ENCODE results near the gene AFF2. TPM values are rescaled to one million over a fixed set of nuclear protein-coding genes. Genes with fewer than 3 reads are reported as not detected.
A peak's percentile ranks its signal among the peaks of the same experiment; 100 is the strongest.

AFF2 gene
- total RNA-seq, 3 donors from 2014 or later: 4.6 to 41.0 (median 5.7) TPM

- H3K27me3 ChIP-seq: peaks cover 0 to 9% of the 10 kb centered on the region in 2 donors
- no peak for TF ChIP-seq CTCF (IDR thresholded peaks at IDR 0.05)
- TF ChIP-seq POLR2A (IDR thresholded peaks at IDR 0.05): no peak
- no peak for TF ChIP-seq POLR2AphosphoS5 (IDR thresholded peaks at IDR 0.05)
Observed at GRCh38 chrX:148474030-148474429, 26.4 kb upstream of the AFF2 start.

GRCh38 chrX:148492057-148492456 lies 8.4 kb upstream of the AFF2 start:
- intact Hi-C loops (cut with DNase I; ENCODE audit: low total_unique reads): no loop called here
- no peak overlapping the region for H3K4me3 ChIP-seq
- TF ChIP-seq CTCF (IDR thresholded peaks at IDR 0.05): no peak
- no peak for TF ChIP-seq POLR2AphosphoS5 (IDR thresholded peaks at IDR 0.05)
- TF ChIP-seq POLR2A (IDR thresholded peaks at IDR 0.05): no peak
- no peak for DNase-seq (ENCODE audit: low spot score in 2 of 2)
- H3K36me3 ChIP-seq: no peaks in the 10 kb centered on the region
- H3K4me1 ChIP-seq: no peaks in the 10 kb centered on the region
- no peaks in the 10 kb centered on the region for H3K9me3 ChIP-seq
- H3K27ac ChIP-seq: no peak overlapping the region
- H3K27me3 ChIP-seq: peaks cover 0 to 10% of the 10 kb centered on the region in 2 donors

More at GRCh38 chrX:148474030-148474429, 26.4 kb upstream of the AFF2 start:
- Histone ChIP-seq H3K4me1 (no peaks in the 10 kb centered on the region), H3K36me3 (no peaks in the 10 kb centered on the region), H3K27ac (no peak overlapping the region), H3K9me3 (no peaks in the 10 kb centered on the region), H3K4me3 (no peak overlapping the region)
- no peak for DNase-seq (ENCODE audit: low spot score in 2 of 2)
- intact Hi-C loops (cut with DNase I; ENCODE audit: low total_unique reads): no loop called here

- no peaks in the 10 kb centered on the region for H3K9me3 ChIP-seq
- intact Hi-C loops (cut with DNase I; ENCODE audit: low total_unique reads): no loop called here
- peaks cover 0 to 15% of the 10 kb centered on the region in 2 donors for H3K27me3 ChIP-seq
- no peak for TF ChIP-seq POLR2AphosphoS5 (IDR thresholded peaks at IDR 0.05)
- TF ChIP-seq POLR2A (IDR thresholded peaks at IDR 0.05): no peak
- TF ChIP-seq CTCF (IDR thresholded peaks at IDR 0.05): no peak
- DNase-seq (ENCODE audit: low spot score in 2 of 2): no peak
- H3K36me3 ChIP-seq: no peaks in the 10 kb centered on the region
- no peaks in the 10 kb centered on the region for H3K4me1 ChIP-seq
- no peak overlapping the region for H3K27ac ChIP-seq
- H3K4me3 ChIP-seq: no peak overlapping the region
Observed at GRCh38 chrX:148495176-148495575, 5.2 kb upstream of the AFF2 start.

GRCh38 chrX:148498067-148498466 lies 2.4 kb upstream of the AFF2 start:
- H3K4me1 ChIP-seq: no peaks in the 10 kb centered on the region
- intact Hi-C loops (cut with DNase I; ENCODE audit: low total_unique reads): no loop called here
- no peak for DNase-seq (ENCODE audit: low spot score in 2 of 2)
- H3K27ac ChIP-seq: no peak overlapping the region
- no peaks in the 10 kb centered on the region for H3K36me3 ChIP-seq
- H3K27me3 ChIP-seq: peaks cover 0 to 35% of the 10 kb centered on the region in 2 donors
- no peak overlapping the region for H3K4me3 ChIP-seq
- H3K9me3 ChIP-seq: no peaks in the 10 kb centered on the region
- TF ChIP-seq POLR2A (IDR thresholded peaks at IDR 0.05) (no peak), CTCF (IDR thresholded peaks at IDR 0.05) (no peak), POLR2AphosphoS5 (IDR thresholded peaks at IDR 0.05) (no peak)

- Histone ChIP-seq H3K9me3 (no peaks in the 10 kb centered on the region), H3K36me3 (no peaks in the 10 kb centered on the region), H3K27me3 (peaks cover 0 to 48% of the 10 kb centered on the region in 2 donors), H3K27ac (no peak overlapping the region), H3K4me1 (no peaks in the 10 kb centered on the region), H3K4me3 (peak overlapping the region; percentile 17 to 47 (median 38))
- no peak for TF ChIP-seq POLR2A (IDR thresholded peaks at IDR 0.05)
- TF ChIP-seq POLR2AphosphoS5 (IDR thresholded peaks at IDR 0.05): no peak
- no peak for TF ChIP-seq CTCF (IDR thresholded peaks at IDR 0.05)
- intact Hi-C loops (cut with DNase I; ENCODE audit: low total_unique reads): no loop called here
- DNase-seq (ENCODE audit: low spot score in 2 of 2): no peak
Observed at GRCh38 chrX:148499638-148500422, 587 bp upstream of the AFF2 start.
